Motor neuron (in vitro differentiated cells): ENCODE measurements around the gene PHYH. TPM values are rescaled to one million over a fixed set of nuclear protein-coding genes. Genes with fewer than 3 reads are reported as not detected.

ENCODE experiments used
- ATAC-seq, 8 experiments: fragments of 200-7000 bp; cut with Tn5 transposase; replicated peaks in 6 of 8; 2 replicates each; pipeline ENCODE4 v1.8.0; 2021; ENCODE audit warnings: mild to moderate bottlenecking in 8 of 8, moderate library complexity in 8 of 8
- H3K27ac ChIP-seq, 2 donors: fragments of 250-450 bp; sonication (Bioruptor Pico); 2 replicates each; pipeline ENCODE4 v1.9.0; 2021; ENCODE audit warnings: antibody characterized with exemption in 2 of 2, mild to moderate bottlenecking in 2 of 2, moderate library complexity in 1 of 2
- H3K4me1 ChIP-seq, 2 donors: fragments of 250-450 bp; sonication (Bioruptor Pico); replicated peaks in 1 of 2; 2 replicates each; pipeline ENCODE4 v1.6.1; 2021; ENCODE audit warnings: antibody characterized with exemption in 2 of 2, mild to moderate bottlenecking in 2 of 2, moderate library complexity in 1 of 2
- H3K4me3 ChIP-seq, 5 donors: fragments of 250-450 bp; sonication (Bioruptor Pico); 2 replicates each; pipeline ENCODE4 v1.9.0; 2021; ENCODE audit warnings: antibody characterized with exemption in 5 of 5, mild to moderate bottlenecking in 5 of 5, moderate library complexity in 4 of 5
- WGBS, 10 experiments: fragments of 450-650 bp; shearing (Covaris generic); methylation state at CpG; one replicate each; pipeline ENCODE4 v1.0.0; 2022; 5-methylcytosine and 5-hydroxymethylcytosine counted together
- in situ Hi-C, 9 experiments: fragments of 400-800 bp; cut with MboI; loops; one replicate each; pipeline ENCODE4 v1.15.0; 2021; ENCODE audit warnings: low sequenced_read_pairs in 9 of 9, low pct_unique_long_range_greater_than_20kb in 2 of 9; ENCODE audit not compliant: unreplicated experiment in 9 of 9
- total RNA-seq, 8 experiments: library from RNA; unstranded; fragments of 300-600 nt; gene quantifications; 2 replicates each; pipeline versions ENCODE4 v1.2.3 to v1.2.4, GENCODE V29; 2022

Gene PHYH
- total RNA-seq, 8 experiments from 2014 or later: 8.8 to 26.4 (median 19.3) TPM

- peak in 1 of 8 experiments; percentile 40 for ATAC-seq
- in situ Hi-C loops: loop anchor here in 1 of 9 experiments (25.0 kb wide), 1 partner anchor 153 kb away; the partner anchor contains the start of gene MCM10
- H3K4me1 ChIP-seq: no peaks in the 10 kb centered on the region
- no peak overlapping the region for H3K27ac ChIP-seq
- H3K4me3 ChIP-seq: no peak overlapping the region
Measured at GRCh38 chr10:13315361-13315760, 15.5 kb upstream of the PHYH start.

GRCh38 chr10:13311177-13311575, 11.3 kb upstream of the PHYH start:
- in situ Hi-C loops: loop anchor here in 1 of 9 experiments (25.0 kb wide), 1 partner anchor 149 kb away; the partner anchor contains the start of gene MCM10
- WGBS, 10 experiments: 0 to 100% (median 83%) methylated on average over 1 to 5 of the region's 5 CpGs; no CpG with 5 or more reads in 4 of the 10 experiments

GRCh38 chr10:13310518-13311176, 10.8 kb upstream of the PHYH start:
- WGBS, 10 experiments: 68 to 100% (median 90%) methylated on average over 1 to 6 of the region's 7 CpGs; no CpG with 5 or more reads in 2 of the 10 experiments
- no peak overlapping the region for H3K4me3 ChIP-seq
- no peak overlapping the region for H3K27ac ChIP-seq
- ATAC-seq: peak in 3 of 8 experiments; percentile 42 to 43 (median 43)
- in situ Hi-C loops: loop anchor here in 1 of 9 experiments (25.0 kb wide), 1 partner anchor 148 kb away; the partner anchor contains the start of gene MCM10
- no peaks in the 10 kb centered on the region for H3K4me1 ChIP-seq

More at GRCh38 chr10:13311177-13311575, 11.3 kb upstream of the PHYH start:
- Histone ChIP-seq H3K4me3 (no peak overlapping the region), H3K4me1 (no peaks in the 10 kb centered on the region), H3K27ac (no peak overlapping the region)
- ATAC-seq: no peak

GRCh38 chr10:13309792-13310191, 9.9 kb upstream of the PHYH start:
- H3K27ac ChIP-seq: no peak overlapping the region
- ATAC-seq: no peak
- no peaks in the 10 kb centered on the region for H3K4me1 ChIP-seq
- in situ Hi-C loops: loop anchor here in 3 of 9 experiments (10.0 to 25.0 kb wide), 2 partner anchors 145 to 147 kb away; partner anchors contain the start of gene MCM10 (in 3 of the 3)
- 100% methylated on average over 1 to 2 of the region's 2 CpGs; no CpG with 5 or more reads in 6 of the 10 experiments for WGBS, 10 experiments
- H3K4me3 ChIP-seq: no peak overlapping the region

GRCh38 chr10:13308096-13308495, 8.2 kb upstream of the PHYH start:
- no peak for ATAC-seq
- H3K4me3 ChIP-seq: no peak overlapping the region
- WGBS, 10 experiments: 53 to 100% (median 99%) methylated on average over 2 to 6 of the region's 6 CpGs
- no peaks in the 10 kb centered on the region for H3K4me1 ChIP-seq
- no peak overlapping the region for H3K27ac ChIP-seq
- in situ Hi-C loops: loop anchor here in 3 of 9 experiments (10.0 to 25.0 kb wide), 2 partner anchors 143 to 146 kb away; partner anchors contain the start of gene MCM10 (in 3 of the 3)

- Histone ChIP-seq H3K4me1 (peaks cover 6 to 7% of the 10 kb centered on the region in 2 donors), H3K4me3 (no peak overlapping the region), H3K27ac (no peak overlapping the region)
- in situ Hi-C loops: loop anchor here in 3 of 9 experiments (10.0 to 25.0 kb wide), 2 partner anchors 141 to 144 kb away; partner anchors contain the start of gene MCM10 (in 3 of the 3)
- 40 to 100% (median 88%) methylated on average over 1 to 5 of the region's 6 CpGs; no CpG with 5 or more reads in 3 of the 10 experiments for WGBS, 10 experiments
- ATAC-seq: no peak
Measured at GRCh38 chr10:13306103-13306502, 6.2 kb upstream of the PHYH start.

GRCh38 chr10:13302821-13303555, 3.1 kb upstream of the PHYH start:
- WGBS, 10 experiments: 66 to 100% (median 89%) methylated on average over 5 to 23 of the region's 23 CpGs
- in situ Hi-C loops: loop anchor here in 3 of 9 experiments (10.0 to 25.0 kb wide), 2 partner anchors 138 to 141 kb away; partner anchors contain the start of gene MCM10 (in 3 of the 3)
- no peak for ATAC-seq

GRCh38 chr10:13298748-13299436, 972 bp downstream of the PHYH start:
- 19 to 89% (median 32%) methylated on average over 2 to 13 of the region's 20 CpGs; no CpG with 5 or more reads in 2 of the 10 experiments for WGBS, 10 experiments
- in situ Hi-C loops: no loop called here
- Histone ChIP-seq H3K27ac (peak overlapping the region; percentile 86 to 97), H3K4me1 (peaks cover 6 to 21% of the 10 kb centered on the region in 2 donors), H3K4me3 (peak overlapping the region; percentile 39 to 60 (median 44))
- no peak for ATAC-seq

More at GRCh38 chr10:13302821-13303555, 3.1 kb upstream of the PHYH start:
- Histone ChIP-seq H3K4me1 (peaks cover 6 to 21% of the 10 kb centered on the region in 2 donors), H3K4me3 (peak overlapping the region in 1 of 5 donors; percentile 48), H3K27ac (no peak overlapping the region)

GRCh38 chr10:13296476-13296875, 3.4 kb downstream of the PHYH start:
- ATAC-seq: no peak
- no peak overlapping the region for H3K27ac ChIP-seq
- in situ Hi-C loops: no loop called here
- H3K4me1 ChIP-seq: peaks cover 6 to 17% of the 10 kb centered on the region in 2 donors
- 83 to 100% (median 90%) methylated on average over 2 to 10 of the region's 10 CpGs; no CpG with 5 or more reads in 1 of the 10 experiments for WGBS, 10 experiments
- no peak overlapping the region for H3K4me3 ChIP-seq

- H3K27ac ChIP-seq: no peak overlapping the region
- H3K4me1 ChIP-seq: peaks cover 4 to 7% of the 10 kb centered on the region in 2 donors
- in situ Hi-C loops: no loop called here
- WGBS, 10 experiments: 40 to 100% (median 100%) methylated on average over 1 to 2 of the region's 2 CpGs
- ATAC-seq: no peak
- H3K4me3 ChIP-seq: no peak overlapping the region
Measured at GRCh38 chr10:13294784-13295183, 5.1 kb downstream of the PHYH start.

- in situ Hi-C loops: no loop called here
Measured at GRCh38 chr10:13291821-13292773, 7.8 kb downstream of the PHYH start.

More at GRCh38 chr10:13291821-13292773, 7.8 kb downstream of the PHYH start:
- no peak overlapping the region for H3K4me3 ChIP-seq
- no peak for ATAC-seq
- peaks cover 0 to 4% of the 10 kb centered on the region in 2 donors for H3K4me1 ChIP-seq
- WGBS, 10 experiments: 49 to 94% (median 85%) methylated on average over 3 to 13 of the region's 19 CpGs
- no peak overlapping the region for H3K27ac ChIP-seq
